ENCODE measurements around the gene CRABP2. TPM values are rescaled to one million over a fixed set of nuclear protein-coding genes. Genes with fewer than 3 reads are reported as not detected.

The CRABP2 gene
- total and polyA plus RNA-seq, 10 of the 15 experiments (the other 5 are each of a cell fraction or from before 2014, with no cell fraction given), result 0.21 to 1.3 (median 0.41) TPM

DNA sequence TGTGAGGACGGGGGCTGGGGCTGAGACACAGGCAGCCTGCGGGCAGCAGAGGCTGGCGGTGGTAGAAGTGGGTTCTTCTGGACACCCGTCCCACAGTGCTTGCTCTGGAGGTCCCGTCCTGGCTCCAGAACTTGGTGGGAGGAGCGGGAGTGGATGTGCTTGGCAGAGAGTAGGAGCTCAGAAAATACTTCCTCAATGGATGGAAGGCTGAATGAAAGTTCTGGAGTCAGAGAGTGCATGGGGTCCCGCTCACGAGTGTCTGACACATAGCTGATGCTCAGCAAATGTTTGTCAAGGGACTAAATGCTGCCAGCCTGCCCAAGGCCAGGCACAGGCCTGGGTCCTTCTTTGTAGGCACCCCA lies 14.7 kb downstream of the CRABP2 start (continued):
- TF ChIP-seq, protein P1, sequence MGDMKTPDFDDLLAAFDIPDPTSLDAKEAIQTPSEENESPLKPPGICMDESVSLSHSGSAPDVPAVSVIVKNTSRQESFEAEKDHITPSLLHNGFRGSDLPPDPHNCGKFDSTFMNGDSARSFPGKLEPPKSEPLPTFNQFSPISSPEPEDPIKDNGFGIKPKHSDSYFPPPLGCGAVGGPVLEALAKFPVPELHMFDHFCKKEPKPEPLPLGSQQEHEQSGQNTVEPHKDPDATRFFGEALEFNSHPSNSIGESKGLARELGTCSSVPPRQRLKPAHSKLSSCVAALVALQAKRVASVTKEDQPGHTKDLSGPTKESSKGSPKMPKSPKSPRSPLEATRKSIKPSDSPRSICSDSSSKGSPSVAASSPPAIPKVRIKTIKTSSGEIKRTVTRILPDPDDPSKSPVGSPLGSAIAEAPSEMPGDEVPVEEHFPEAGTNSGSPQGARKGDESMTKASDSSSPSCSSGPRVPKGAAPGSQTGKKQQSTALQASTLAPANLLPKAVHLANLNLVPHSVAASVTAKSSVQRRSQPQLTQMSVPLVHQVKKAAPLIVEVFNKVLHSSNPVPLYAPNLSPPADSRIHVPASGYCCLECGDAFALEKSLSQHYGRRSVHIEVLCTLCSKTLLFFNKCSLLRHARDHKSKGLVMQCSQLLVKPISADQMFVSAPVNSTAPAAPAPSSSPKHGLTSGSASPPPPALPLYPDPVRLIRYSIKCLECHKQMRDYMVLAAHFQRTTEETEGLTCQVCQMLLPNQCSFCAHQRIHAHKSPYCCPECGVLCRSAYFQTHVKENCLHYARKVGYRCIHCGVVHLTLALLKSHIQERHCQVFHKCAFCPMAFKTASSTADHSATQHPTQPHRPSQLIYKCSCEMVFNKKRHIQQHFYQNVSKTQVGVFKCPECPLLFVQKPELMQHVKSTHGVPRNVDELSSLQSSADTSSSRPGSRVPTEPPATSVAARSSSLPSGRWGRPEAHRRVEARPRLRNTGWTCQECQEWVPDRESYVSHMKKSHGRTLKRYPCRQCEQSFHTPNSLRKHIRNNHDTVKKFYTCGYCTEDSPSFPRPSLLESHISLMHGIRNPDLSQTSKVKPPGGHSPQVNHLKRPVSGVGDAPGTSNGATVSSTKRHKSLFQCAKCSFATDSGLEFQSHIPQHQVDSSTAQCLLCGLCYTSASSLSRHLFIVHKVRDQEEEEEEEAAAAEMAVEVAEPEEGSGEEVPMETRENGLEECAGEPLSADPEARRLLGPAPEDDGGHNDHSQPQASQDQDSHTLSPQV (IDR thresholded peaks at IDR 0.05), result no peak
- TF ChIP-seq, protein P2, sequence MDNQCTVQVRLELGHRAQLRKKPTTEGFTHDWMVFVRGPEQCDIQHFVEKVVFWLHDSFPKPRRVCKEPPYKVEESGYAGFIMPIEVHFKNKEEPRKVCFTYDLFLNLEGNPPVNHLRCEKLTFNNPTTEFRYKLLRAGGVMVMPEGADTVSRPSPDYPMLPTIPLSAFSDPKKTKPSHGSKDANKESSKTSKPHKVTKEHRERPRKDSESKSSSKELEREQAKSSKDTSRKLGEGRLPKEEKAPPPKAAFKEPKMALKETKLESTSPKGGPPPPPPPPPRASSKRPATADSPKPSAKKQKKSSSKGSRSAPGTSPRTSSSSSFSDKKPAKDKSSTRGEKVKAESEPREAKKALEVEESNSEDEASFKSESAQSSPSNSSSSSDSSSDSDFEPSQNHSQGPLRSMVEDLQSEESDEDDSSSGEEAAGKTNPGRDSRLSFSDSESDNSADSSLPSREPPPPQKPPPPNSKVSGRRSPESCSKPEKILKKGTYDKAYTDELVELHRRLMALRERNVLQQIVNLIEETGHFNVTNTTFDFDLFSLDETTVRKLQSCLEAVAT (IDR thresholded peaks at IDR 0.05), result no peak
- TF ChIP-seq BACH1 (IDR thresholded peaks at IDR 0.05; ENCODE audit: borderline replicate concordance) (no peak), TBL1XR1 (IDR thresholded peaks at IDR 0.05; ENCODE audit: low read depth, low read length) (no peak), HDAC2 (IDR thresholded peaks at IDR 0.05) (no peak), MXI1 (IDR thresholded peaks at IDR 0.05; ENCODE audit: low read depth, low read length) (no peak), RBBP5 (conservative IDR thresholded peaks at IDR 0.05) (no peak), PML (IDR thresholded peaks at IDR 0.05; ENCODE audit: low read length) (no peak), RB1 (IDR thresholded peaks at IDR 0.05; ENCODE audit: borderline replicate concordance) (no peak), RFX5 (IDR thresholded peaks at IDR 0.05; ENCODE audit: low read depth, low read length) (no peak)
- TF ChIP-seq, protein P3, sequence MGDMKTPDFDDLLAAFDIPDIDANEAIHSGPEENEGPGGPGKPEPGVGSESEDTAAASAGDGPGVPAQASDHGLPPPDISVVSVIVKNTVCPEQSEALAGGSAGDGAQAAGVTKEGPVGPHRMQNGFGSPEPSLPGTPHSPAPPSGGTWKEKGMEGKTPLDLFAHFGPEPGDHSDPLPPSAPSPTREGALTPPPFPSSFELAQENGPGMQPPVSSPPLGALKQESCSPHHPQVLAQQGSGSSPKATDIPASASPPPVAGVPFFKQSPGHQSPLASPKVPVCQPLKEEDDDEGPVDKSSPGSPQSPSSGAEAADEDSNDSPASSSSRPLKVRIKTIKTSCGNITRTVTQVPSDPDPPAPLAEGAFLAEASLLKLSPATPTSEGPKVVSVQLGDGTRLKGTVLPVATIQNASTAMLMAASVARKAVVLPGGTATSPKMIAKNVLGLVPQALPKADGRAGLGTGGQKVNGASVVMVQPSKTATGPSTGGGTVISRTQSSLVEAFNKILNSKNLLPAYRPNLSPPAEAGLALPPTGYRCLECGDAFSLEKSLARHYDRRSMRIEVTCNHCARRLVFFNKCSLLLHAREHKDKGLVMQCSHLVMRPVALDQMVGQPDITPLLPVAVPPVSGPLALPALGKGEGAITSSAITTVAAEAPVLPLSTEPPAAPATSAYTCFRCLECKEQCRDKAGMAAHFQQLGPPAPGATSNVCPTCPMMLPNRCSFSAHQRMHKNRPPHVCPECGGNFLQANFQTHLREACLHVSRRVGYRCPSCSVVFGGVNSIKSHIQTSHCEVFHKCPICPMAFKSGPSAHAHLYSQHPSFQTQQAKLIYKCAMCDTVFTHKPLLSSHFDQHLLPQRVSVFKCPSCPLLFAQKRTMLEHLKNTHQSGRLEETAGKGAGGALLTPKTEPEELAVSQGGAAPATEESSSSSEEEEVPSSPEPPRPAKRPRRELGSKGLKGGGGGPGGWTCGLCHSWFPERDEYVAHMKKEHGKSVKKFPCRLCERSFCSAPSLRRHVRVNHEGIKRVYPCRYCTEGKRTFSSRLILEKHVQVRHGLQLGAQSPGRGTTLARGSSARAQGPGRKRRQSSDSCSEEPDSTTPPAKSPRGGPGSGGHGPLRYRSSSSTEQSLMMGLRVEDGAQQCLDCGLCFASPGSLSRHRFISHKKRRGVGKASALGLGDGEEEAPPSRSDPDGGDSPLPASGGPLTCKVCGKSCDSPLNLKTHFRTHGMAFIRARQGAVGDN (IDR thresholded peaks at IDR 0.05), result no peak

Measured in GM12878 (cell line).